Vagina (tissue), 2 donors: ENCODE results near the gene NT5C1A.

Experiments
- CTCF ChIP-seq, 3 experiments: fragments of 450-650 bp in 2 of 3; fragments of 200-600 bp in 1 of 3; sonication (generic) in 1 of 3; IDR thresholded peaks; one replicate each; pipeline ENCODE4 v1.5.1; 2017 to 2019; ENCODE audit warnings: antibody characterized with exemption in 3 of 3, mild to moderate bottlenecking in 2 of 3, moderate library complexity in 2 of 3
- POLR2AphosphoS5 ChIP-seq, 2 donors: sonication (generic); formaldehyde crosslinking; IDR thresholded peaks; one replicate each; pipeline ENCODE4 v1.9.0; 2017; ENCODE audit warnings: antibody characterized with exemption in 2 of 2, mild to moderate bottlenecking in 2 of 2, low read depth in 1 of 2; ENCODE audit not compliant: insufficient read depth in 1 of 2

- TF ChIP-seq POLR2AphosphoS5 (IDR thresholded peaks at IDR 0.05; ENCODE audit: insufficient read depth in 1 of 2, low read depth in 1 of 2) (no peak), CTCF (IDR thresholded peaks at IDR 0.05) (no peak)
Measured at GRCh38 chr1:39615086-39615673, 56.7 kb downstream of the NT5C1A start.
